RWPE1 (cell line): ENCODE data around the gene MOV10.

Experiments
- CTCF ChIA-PET: fragments of 350-600 bp; sonication (Branson Sonifier 250); formaldehyde crosslinking; extraction: SDS; loops from one replicate; lab custom pipeline; 2021; lab: Yijun Ruan, JAX
- POLR2A ChIA-PET: fragments of 400-600 bp; formaldehyde crosslinking; extraction: SDS; loops from one replicate; lab custom pipeline; 2020; ENCODE audit warnings: antibody characterized with exemption; ENCODE audit not compliant: low non-redundant PET; lab: Yijun Ruan, JAX
- DNase-seq: peaks from one replicate; pipeline ENCODE4 v3.0.0; 2012; ENCODE audit warnings: low spot score
- H3K27ac ChIP-seq: fragments of 450-650 bp; 2 replicates; pipeline ENCODE4 v1.5.1; 2017
- TF ChIP-seq, protein P1 (sequence below): fragments of 450-650 bp; conservative IDR thresholded peaks from 2 replicates; pipeline ENCODE4 v1.5.1; 2017; ENCODE audit warnings: low read depth, mild to moderate bottlenecking

Gene MOV10

DNA sequence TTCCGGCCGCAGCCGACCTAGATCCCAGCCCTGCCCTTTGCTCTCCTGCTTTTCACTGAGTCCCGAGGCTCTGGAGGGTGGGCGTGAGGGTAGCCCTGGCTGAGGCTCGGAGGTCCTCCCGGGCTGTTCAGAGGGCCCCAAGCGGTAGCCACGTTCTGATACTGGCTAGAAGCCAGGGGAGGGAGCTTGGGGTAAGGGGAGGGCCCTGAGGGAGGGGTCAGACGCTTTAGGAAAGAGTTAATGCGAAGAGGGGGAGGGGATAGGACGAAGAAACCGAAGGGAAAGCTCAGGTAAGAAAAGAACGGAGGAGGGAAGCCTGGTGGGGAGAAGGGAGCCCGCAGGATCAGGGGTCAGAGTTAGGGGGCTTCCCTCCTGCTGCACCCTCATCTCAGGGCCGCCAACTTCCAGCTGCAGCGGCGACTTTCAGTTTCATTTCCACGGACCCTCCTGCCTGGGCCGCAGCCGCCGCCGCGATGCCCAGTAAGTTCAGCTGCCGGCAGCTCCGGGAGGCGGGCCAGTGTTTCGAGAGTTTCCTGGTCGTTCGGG lies at the start of gene MOV10:
Gene MOV10 (plus strand): TSS at position 220 of the 546 bp plus-strand sequence. CDS start 254 bp downstream, at position 474.
- CTCF ChIA-PET = interaction anchor here (0.7 to 1.0 kb wide), 3 partner anchors 33 to 173 kb away, joined by 3 to 5 read pairs (median 5); no protein-coding TSS in a partner anchor
- TF ChIP-seq, protein P1, sequence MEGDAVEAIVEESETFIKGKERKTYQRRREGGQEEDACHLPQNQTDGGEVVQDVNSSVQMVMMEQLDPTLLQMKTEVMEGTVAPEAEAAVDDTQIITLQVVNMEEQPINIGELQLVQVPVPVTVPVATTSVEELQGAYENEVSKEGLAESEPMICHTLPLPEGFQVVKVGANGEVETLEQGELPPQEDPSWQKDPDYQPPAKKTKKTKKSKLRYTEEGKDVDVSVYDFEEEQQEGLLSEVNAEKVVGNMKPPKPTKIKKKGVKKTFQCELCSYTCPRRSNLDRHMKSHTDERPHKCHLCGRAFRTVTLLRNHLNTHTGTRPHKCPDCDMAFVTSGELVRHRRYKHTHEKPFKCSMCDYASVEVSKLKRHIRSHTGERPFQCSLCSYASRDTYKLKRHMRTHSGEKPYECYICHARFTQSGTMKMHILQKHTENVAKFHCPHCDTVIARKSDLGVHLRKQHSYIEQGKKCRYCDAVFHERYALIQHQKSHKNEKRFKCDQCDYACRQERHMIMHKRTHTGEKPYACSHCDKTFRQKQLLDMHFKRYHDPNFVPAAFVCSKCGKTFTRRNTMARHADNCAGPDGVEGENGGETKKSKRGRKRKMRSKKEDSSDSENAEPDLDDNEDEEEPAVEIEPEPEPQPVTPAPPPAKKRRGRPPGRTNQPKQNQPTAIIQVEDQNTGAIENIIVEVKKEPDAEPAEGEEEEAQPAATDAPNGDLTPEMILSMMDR = no peak
- H3K27ac ChIP-seq = peak within 1 kb of the TSS; percentile 88
- DNase-seq = peak; percentile 77
- POLR2A ChIA-PET = interaction anchor here (0.7 to 1.5 kb wide), 6 partner anchors 24 to 173 kb away, joined by 3 to 9 read pairs (median 4); partner anchors contain the start of gene RHOC

GRCh38 chr1:112625696-112626095 lies 48.8 kb upstream of the MOV10 start:
- CTCF ChIA-PET = no interaction called here
- H3K27ac ChIP-seq = peak overlapping the region; percentile 40; the same call in 1 of the 2 replicates
- TF ChIP-seq, protein P1 = no peak
- POLR2A ChIA-PET = no interaction called here
- no peak for DNase-seq

- TF ChIP-seq, protein P1 = no peak
- peak overlapping the region; percentile 40; the same call in 1 of the 2 replicates for H3K27ac ChIP-seq
- DNase-seq = no peak
- ChIA-PET POLR2A (no interaction called here), CTCF (no interaction called here)
Measured at GRCh38 chr1:112626193-112626592, 48.3 kb upstream of the MOV10 start.

DNA sequence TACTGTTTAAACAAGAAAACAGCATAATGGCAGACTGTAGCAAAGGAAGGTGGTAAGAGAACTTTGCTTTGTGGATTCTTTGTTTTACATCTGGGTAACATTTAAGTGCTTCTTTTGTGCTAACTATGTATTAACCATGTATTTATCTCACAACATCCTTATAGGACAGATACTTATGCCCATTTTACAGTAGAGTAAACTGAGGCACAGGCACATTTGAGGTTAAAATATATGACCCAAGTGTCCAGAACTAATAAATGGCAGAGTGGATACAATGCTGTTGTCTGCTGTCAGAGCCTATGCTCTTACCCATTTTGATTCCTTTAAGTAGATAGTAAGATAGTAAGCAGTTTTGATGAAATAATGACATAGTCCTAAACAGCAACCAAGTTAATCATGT lies 47.6 kb upstream of the MOV10 start:
- TF ChIP-seq, protein P1 = no peak
- ChIA-PET CTCF (no interaction called here), POLR2A (no interaction called here)
- H3K27ac ChIP-seq = peak overlapping the region; percentile 87
- DNase-seq = no peak

DNA sequence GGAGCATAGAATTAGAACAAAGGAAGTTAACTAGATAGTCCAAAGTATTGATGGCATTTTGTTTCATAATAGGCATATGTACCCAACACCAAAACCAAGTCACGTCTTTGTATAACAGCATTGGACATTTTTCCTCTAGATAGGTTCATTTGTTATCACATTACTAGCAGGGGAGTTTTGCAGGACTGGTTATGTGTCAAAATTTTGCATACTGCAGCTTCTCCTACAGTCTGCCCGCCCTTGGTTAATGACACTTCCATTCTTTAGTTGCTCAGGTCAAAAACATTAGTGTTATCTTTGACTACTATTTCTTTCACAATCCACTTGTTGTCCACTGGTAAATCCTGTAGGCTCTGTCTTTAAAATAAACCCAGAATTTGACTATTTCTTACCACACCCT lies 45.9 kb upstream of the MOV10 start:
- CTCF ChIA-PET = no interaction called here
- POLR2A ChIA-PET = no interaction called here
- DNase-seq = no peak
- H3K27ac ChIP-seq = no peak overlapping the region
- TF ChIP-seq, protein P1 = no peak

GRCh38 chr1:112629256-112629655 lies 45.2 kb upstream of the MOV10 start:
- ChIA-PET CTCF (interaction anchor here (0.6 kb wide), 1 partner anchor 180 kb away, joined by 3 read pairs; no protein-coding TSS in a partner anchor), POLR2A (no interaction called here)
- TF ChIP-seq, protein P1 = no peak
- H3K27ac ChIP-seq = no peak overlapping the region
- no peak for DNase-seq
